Measurements from ENCODE around the gene PLCB1.

GRCh38 chr20:8675896-8676295 lies 543.8 kb downstream of the PLCB1 start:
- no peak for TF ChIP-seq CTCF (conservative IDR thresholded peaks at IDR 0.05)
- TF ChIP-seq ZFX (IDR thresholded peaks at IDR 0.05): no peak
